GM21515 (cell line): ENCODE measurements around the gene ZNF100.
"Not testable (repeated sequence)": the region's sequence is repeated elsewhere in the genome, so short reads cannot be mapped to it uniquely, and the experiment has no call there.

Experiments
- ATAC-seq: cut with Tn5 transposase; IDR thresholded peaks from one replicate; pipeline ENCODE4 v1.9.1; 2021; ENCODE audit not compliant: unreplicated experiment

The ZNF100 gene

DNA sequence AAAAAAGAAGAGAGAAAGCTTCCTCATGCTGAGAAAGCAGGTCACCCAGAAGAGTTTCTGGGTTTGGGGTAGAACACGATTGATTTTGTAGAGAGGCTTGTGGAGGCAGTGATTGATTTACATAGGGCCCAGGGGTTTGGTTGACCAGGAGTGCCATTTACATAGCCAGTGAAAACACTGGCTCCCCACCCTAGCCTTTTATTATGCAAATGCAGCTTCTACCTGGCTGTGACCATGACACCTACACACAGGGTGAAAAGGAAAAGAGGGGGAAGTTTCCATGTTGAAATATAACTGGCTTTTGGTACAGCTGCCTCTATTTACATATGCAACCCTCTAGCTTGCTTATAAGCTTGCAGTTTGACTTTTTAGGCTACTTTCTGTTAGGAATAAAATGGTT is 62.0 kb downstream of the ZNF100 start:
- no peak for ATAC-seq

DNA sequence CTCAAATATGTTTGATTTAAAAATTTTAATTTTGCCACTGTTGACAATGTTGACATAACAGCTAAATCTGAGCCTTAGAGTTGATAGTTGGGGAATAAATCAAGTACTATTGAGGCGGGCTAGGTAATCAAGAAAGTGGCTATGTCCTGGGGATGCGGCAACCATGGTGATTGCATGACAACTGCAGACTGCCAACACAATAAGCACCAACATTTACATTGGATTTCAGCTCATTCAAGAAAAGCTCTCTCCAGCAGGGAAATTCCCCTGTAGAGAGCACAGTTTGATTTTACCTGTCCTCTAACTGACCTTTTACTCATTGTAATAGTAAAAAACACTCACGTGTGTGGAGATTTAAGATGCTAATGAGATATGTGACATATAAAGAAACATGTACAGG is 63.1 kb downstream of the ZNF100 start:
- no peak for ATAC-seq

- no peak for ATAC-seq
Observed at GRCh38 chr19:21699197-21699596, 68.2 kb downstream of the ZNF100 start.

- ATAC-seq = no peak
Observed at GRCh38 chr19:21698215-21698614, 69.2 kb downstream of the ZNF100 start.

DNA sequence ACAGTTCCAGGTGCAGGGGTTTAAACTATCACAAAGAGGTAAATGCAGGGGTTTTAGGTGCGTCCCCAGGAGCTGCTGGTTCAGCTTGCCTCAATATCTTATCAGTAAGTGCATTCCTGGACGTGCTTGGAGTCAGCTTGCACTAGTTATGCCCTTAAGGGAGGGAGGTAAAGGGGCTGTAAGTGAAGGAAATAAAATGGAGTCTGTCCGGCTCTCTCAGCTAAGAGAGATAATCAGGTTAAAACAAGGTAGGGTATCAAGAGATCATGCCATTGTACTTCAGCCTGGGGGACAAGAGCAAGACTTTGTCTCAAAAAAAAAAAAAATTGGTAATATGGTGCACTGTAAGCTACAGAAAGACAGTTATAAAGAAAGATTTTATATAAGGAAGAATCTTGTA is 69.7 kb downstream of the ZNF100 start:
- ATAC-seq = no peak

- no peak for ATAC-seq
Observed at GRCh38 chr19:21694171-21694906, 73.0 kb downstream of the ZNF100 start.

GRCh38 chr19:21693399-21693798 is 74.0 kb downstream of the ZNF100 start:
- ATAC-seq = no peak

DNA sequence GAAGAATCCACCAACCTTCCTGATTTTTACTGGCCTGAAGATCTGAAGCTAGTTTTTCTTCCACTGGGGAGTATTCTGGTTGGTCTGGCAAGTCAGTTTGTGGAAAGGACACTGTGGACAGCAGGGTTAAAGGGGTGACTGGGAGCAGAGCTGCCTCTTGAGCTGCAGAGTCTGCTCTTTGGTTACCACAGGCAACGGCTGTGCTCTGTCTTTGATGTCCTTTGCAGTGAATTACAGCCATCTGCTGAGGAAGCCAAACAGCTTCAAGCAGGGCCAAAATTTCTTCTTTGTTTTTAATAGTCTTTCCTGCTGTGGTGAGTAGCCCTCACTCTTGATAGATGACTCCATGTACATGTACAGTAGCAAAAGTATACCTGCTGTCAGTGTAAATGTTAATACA is 75.7 kb downstream of the ZNF100 start:
- no peak for ATAC-seq

GRCh38 chr19:21688464-21688863 is 78.9 kb downstream of the ZNF100 start:
- no peak for ATAC-seq

DNA sequence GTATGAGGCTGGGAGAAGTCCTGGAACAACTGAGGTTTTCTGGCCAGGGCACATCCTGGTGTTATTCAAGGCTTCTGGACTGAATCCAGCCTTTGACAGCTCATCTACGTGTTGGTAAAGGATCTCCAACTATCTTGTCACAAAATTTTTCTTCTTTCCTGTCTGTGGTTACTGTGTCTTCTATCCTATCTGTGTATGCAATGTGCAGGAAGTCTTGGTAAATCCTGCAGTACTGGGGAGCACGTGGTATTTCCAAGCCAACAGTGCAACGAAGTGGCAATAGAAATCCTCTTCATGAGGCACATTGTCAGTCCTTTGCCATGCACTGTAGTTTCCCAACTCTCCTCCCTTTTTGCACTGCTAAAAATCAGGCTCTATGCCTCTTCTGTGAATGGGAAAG is 86.7 kb downstream of the ZNF100 start:
- ATAC-seq = no peak

DNA sequence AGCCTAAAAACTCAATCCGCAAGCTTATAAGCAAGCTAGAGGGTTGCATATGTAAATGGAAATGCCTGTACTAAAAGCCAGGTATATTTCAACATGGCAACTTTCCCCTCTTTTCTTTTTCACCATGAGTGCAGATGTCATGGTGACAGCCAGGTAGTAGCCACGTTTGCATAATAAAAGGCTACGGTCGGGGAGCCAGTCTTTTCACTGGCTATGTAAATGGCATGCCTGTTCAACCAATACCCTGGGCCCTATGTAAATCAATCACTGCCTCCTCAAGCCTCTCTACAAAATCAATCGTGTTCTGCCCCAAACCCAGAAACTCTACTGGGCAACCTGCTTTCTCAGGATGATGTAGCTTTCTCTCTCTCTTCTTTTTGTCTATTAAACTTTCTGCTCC is 87.4 kb downstream of the ZNF100 start:
- ATAC-seq = no peak

- no peak for ATAC-seq
Observed at GRCh38 chr19:21677696-21678418, 89.5 kb downstream of the ZNF100 start.

DNA sequence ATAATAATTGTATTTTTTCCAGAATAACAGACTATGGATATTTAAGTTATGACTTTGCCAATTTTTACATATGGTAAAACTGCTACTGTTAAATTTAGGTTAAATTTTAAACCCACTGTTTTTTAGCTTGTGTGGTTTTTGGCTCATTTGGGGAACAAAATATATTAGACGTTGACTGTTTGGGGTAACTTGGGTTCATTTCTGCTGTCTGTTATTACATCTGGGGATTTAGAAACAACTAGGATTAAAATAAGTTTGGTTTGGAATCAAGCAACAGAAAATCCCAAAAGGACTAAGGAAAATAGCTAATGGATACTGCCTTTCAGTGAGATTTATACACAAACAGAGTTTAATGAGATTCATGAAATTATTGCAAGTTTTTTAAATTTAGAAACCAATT is 92.9 kb downstream of the ZNF100 start:
- no peak for ATAC-seq

DNA sequence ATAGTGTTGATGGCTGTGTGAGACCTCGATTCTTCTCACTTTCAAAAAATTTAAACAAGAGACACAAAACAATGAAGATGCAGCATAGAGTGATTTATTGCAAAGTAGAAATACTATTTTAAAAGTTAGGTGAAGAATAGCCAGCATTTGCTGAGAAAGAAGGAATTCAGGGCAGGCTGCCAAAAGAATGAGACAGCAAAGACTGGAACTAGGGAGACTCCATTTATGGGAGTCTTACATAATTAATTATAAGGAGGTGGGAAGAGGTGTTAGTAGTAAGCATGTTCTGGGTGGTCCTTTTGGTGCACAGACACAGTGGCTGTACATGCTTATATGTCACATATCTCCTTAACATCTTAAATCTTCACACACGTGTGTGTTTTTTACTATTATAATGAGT is 93.9 kb downstream of the ZNF100 start:
- not testable (repeated sequence) for ATAC-seq
